Stimulated activated CD4-positive, alpha-beta T cell treated with anti-CD3 and anti-CD28 coated beads, TNF-alpha, amount 100 ng/mL, for 24 hours (primary cell): ENCODE measurements around the gene PIK3C3.

Source experiments
- DNase-seq, 3 experiments: peaks; one replicate each; pipeline ENCODE4 v3.0.0-alpha.2; 2020; ENCODE audit warnings: low read depth in 3 of 3

Gene PIK3C3

DNA sequence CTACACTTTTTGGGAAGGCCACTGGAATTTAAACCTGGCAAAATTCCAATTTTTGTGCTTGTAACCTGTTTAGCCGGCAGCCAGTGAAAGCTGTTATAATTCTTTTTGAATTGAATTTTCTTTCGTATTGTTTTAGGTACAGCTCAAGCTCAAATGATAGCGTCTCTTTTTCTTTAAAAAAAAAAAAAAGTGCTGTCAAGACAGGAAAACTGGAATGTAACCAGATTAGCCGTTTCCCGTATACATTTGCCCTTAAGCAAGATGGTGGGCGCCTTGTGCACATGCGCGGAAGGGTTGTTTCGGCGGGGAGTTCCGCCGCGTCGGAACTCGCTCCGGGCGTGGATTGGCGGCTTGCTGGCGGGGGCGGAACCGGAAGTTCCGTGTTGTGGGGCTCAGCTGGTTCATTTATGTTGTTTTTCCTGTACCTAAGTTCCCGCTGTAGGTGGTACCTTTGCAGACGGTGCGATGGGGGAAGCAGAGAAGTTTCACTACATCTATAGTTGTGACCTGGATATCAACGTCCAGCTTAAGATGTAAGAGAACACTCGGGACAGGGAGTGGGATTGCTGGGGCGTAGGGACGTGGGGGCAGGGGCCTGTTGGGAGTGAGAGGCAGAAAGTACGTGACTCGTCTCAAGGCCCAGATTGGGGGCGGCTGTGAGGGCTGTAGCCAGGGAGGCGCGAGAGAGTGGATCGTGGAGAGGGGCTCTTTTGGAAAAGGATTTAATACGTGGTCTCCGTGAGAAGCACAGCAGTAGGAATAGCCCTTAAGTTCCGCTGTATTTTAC, at the start of gene PIK3C3:
PIK3C3 (plus strand) TSS at position 408 of the 787 bp plus-strand sequence; CDS start at position 466, 58 bp downstream.
- DNase-seq = peak; percentile 92 to 95 (median 95)

DNA sequence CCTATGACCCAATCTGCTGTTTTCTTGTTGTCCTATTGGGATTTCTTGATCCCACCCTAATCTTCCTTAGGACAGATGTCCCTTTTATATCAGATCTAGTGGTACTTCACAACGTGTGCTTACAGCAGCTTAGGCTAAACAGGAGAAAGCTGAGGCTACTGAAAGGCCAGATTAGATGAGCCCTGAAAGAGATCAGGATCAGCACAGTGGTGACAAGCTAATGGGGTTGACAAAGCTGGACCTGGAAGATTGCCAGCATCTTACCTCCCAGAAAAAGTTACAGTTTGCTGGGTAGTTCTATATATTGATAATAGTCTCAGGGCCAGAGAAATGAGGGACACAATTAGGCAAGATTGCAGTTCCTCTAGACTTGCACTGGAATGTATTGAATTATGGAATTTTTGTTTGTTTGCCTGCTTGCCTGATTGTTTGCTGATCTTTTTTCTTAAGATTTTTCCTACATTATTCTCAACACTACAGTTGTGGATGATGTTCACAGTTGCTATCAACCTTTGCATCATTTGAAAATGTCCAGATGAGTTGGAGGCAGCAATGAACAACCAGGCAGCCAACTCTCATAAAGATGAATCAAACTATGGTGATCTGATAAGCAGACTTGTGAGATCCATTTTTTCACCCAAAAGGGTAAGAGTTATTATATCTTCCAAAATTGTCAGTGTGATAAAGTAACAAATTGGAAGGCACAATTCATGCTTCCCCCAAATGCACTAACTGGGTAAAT, 49.1 kb upstream of the PIK3C3 start:
- DNase-seq = no peak

DNA sequence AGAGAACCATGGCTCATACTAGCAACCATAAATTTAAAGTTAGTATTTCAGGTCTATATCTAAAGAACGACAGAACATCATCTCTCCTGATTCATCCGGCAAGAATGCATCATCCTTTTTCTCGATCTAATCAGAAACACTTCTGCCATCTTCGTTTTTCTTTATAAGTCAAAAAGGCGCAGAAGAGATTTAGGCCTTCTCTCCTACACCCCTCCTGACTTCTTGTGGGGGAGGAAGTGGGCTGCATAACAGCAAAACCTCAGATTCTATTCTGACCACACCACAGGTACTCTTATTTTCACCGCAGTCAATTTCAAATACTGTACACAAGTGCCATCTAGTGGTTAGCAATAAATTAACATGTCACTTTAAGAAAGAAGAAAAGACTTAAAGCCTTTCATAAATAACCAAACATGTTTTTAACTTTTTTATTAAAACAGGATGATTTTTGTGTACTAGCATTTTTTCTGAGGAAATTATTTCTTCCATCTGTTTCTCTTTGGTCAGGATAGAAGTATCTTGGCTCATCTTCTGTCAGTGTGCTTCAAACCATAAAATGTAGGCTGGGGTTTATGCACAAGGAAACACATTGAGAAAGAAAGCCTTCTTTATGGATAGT, 48.4 kb upstream of the PIK3C3 start:
- peak in 2 of 3 experiments; percentile 7 to 14 for DNase-seq

DNA sequence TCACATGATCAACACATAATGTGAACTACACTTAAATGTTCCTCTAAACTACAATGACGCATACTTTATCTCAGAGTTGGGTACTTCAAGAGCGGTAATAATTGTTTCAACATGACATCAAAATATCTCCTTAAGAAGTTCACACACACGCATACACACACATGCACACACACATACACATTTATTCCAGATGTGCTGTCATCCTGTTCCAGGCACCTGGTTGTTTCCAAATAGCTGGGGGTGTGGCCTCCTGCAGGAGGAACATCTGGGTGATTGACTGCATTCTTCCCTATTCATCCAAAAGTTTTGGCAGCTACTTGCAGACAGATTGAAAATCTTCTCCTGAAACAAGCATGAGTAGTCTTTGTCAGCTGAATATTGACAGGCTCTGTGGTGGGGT, 37.9 kb upstream of the PIK3C3 start:
- no peak for DNase-seq

DNA sequence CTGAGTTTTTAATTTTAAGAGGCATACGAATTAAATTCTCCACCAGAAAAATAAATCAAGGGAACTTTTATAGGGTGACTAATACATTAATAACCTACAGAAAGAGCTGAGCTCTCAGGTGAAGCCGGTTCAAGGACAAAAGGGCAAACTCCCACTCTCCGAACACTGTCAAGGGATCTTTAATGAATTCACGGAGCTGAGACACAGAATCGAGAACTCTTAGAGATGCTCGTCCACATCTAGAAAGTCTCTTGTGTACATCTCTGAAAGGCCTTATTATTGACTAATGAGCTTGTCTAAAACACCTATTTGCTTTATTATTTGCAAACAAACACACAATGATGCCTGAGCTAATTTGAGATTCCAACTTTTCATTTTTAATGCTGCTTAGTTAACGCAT, 33.3 kb upstream of the PIK3C3 start:
- DNase-seq = no peak

DNA sequence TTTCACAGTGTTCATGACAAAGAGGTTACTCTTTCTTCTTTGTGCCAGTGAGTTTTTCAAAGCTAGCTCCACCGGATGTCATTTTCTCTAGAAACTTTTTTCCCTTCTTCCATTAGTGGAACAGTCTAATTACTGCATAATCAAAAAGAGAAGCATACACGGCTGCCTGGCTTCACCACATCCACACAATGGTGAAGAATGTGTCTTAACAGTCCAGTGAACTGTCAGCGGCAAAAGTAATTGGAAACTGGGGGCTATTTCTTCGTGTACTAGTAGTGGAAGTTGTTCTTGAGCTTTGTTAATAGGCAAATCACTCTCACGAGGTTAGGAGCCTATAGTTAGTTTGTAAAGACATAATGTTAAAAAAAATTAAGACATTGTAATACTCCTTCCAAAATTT, 32.9 kb upstream of the PIK3C3 start:
- DNase-seq = no peak

DNA sequence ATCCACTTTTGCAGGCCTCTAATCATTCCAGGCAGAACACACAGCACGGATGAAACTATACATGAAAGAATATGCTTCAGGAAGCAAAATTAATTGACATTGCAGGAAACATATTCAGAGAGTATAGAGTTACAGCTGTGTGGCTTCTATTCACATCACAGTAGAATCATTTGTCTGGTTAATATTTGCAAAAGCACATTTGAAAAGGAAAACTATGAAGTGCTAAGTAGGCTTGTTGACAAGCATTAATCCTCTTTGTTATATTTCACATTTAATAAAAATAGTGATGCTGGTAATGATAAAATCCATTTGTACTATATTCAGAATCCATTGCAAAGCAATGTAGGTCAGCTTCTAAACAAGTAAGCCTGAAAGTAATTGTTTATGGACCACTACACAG, 32.2 kb upstream of the PIK3C3 start:
- no peak for DNase-seq

DNA sequence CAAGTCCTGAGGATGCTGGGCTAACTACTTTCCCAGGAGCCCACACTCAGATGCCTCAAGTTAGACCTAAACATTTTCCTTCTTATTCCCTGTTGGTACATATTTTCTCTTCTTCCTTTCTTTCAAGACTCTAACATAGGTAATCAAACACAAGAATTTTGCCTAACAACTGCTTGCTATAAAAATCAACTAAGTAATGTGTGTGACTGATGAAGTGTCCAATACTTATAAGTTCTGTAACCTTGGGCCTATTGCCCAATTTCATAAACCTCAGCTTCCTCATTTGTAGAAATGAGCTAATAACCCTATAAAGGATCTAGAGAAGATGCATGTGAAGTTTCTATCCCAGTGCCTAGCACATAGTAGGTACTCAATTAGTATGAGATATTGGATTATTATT, 31.6 kb upstream of the PIK3C3 start:
- DNase-seq = no peak

DNA sequence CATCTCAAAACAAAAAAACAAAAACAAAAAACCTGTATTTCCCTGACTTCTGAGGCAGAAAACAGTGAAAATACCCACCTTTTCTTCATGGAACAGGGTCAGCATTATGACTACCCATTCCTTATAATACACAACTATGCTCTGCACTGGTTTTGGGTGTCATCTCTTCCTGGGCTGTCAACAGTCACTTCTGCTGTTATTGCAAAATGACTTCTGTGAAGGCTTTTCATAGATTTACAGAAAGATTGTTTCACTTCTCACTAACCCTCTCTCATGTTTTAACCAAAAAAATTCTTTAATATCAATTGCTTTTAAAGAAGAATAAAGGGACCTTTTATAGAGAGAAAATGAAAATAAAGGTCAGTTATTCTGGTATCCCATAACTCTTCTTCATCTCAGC, 26.5 kb upstream of the PIK3C3 start:
- no peak for DNase-seq

DNA sequence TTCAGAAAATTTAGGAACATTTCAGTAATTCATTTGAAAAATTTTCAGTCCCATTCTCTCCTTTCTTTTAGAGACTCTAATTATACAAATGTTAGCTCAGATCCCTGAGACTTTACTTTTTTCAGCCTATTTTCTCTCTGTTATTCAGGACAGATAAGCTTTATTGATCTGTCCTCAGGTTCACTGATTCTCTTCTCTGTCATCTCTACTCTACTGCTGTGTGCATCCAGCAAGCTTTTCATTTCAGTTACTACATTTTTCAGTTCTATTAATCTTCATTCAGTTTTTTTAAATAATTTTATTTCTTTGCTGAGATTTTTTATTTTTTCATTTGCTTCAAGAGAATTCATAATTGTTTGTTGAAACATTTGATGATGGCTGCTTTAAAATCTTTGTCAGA, 22.1 kb upstream of the PIK3C3 start:
- DNase-seq = no peak

DNA sequence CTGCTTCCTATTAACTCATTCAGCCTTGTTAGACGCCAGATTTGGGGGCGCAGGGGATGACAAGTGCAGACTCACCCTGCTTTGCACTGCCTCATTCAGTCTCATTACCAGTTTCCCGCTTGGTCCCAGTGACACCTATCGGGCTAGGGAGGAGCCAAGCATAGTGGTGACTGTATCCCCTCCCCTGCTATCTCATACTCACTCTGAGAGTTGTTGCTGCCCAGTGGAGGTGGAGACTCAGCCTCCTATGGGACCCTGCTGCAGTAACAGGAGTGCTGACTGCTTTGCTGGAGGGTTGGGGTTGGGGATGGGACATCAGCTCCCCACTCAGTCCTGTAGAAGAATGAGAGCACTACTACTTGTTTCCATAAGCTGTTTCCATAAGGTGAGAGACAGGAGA, 21.3 kb upstream of the PIK3C3 start:
- DNase-seq = no peak

DNA sequence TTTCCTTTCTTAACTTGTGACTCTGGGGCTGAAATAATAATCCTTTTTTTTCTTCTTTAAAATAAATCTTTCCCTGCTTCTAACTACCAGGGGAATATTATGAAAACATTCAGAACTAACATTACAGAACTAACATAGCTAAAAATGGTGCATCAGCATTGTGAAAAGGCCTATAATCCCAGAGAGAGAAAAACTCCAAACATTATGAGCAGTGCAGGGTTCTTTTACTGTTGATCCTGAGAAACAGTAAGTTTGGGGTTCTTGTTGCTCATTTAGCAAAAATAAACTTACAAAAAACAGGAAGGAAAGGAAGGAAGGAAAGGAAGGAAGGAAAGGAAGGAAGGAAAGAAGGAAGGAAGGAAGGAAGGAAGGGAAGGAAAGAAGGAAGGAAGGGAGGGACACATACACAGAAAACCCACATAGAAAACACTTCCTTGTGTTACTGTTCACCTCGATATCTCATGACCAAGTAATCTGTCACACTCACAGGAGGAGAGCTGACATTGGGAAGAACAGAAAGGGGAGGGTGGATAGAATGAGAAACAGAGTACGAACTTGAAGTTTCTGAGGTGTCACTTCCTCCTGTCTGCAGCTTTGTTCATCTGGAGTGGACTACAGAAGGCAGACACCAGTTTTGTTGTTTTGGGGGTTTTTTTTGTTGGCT, 18.4 kb upstream of the PIK3C3 start:
- no peak for DNase-seq

DNA sequence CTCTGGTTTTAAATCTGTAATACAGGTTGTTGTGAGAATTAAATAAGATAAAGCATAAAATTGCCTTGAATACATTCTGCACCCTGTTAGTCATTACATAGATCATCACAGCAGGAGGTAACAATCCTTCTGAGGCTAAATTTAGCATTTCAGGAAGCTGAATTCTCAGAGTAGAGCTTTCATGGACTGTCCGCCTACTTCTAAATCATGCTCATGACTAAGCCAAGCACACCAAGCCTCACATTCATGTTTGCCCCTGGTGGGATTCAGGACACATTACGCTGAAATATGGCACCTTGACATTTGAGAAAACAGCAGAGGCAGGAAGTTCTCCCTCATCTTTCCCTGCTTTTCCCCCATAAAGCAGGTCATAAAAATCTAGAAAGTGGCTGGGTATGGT, 16.6 kb upstream of the PIK3C3 start:
- DNase-seq = no peak

DNA sequence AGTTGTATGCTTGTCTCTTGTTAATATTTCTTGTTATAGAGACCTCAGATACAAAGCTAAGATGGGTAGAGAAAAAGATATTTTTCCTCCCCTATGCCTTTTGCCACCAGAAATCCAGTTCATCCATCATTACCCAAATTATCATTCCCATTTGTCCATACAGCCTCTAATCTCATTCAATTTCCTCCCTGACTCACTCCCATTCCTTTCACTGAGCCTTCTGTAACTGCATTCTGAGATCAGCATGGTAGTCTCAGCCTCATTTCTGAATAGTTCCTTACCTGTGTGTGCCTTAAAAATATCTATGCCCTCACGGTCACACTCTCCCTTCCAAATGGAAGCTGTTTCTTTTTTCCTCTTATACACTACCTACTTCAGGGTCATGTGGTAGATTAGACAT, 15.7 kb upstream of the PIK3C3 start:
- DNase-seq = no peak

DNA sequence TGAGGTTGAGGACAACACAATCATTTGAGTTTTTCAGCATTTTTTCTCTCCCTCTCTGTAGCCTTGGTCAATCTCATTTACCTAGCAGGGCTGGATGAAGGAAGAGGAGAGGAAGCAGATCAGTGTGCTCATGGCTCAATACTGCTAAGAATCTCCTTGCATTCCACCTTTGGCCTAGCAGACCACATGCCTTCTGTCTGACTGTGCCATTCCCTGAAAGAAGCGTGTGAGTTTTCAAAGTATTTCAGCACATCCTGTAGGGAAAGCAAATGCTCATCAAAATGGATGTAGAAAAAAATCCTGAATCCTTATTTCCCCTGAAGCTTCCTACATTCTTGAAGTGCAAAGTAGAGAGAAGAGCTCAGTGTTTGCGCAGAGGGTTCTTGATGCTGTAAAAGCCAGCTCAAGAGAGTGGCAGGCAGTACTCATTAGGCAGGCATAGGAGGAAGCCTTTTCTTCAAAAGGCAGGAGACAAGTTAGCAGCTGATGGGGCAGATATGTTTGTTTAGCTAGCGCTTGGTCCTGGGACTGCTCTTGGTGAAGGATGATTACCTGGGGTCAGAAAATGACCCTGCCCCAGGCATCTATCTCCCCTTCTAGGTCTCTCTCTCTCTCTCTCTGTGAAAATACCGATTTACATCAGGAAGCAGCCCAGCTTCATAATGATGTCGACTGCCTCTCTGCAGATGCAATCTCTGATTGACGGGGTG, 14.4 kb upstream of the PIK3C3 start:
- no peak for DNase-seq

DNA sequence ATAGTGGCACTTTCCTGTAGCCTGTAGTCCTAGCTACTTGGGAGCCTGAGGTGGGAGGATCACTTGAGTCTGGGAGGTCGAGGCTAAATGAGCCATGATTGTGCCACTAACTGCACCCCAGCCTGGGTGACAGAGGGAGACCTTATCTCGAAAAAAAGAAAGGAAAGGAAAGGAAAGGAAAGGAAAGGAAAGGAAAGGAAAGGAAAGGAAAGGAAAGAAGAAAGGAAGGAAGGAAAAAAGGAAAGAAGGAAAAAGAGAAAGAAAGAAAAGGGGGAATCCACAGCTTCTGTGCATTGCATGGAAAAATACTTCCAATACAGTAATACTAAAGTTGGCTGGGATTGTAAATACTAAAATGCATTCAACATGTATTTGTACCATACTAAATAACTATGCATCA, 12.8 kb upstream of the PIK3C3 start:
- DNase-seq = no peak

DNA sequence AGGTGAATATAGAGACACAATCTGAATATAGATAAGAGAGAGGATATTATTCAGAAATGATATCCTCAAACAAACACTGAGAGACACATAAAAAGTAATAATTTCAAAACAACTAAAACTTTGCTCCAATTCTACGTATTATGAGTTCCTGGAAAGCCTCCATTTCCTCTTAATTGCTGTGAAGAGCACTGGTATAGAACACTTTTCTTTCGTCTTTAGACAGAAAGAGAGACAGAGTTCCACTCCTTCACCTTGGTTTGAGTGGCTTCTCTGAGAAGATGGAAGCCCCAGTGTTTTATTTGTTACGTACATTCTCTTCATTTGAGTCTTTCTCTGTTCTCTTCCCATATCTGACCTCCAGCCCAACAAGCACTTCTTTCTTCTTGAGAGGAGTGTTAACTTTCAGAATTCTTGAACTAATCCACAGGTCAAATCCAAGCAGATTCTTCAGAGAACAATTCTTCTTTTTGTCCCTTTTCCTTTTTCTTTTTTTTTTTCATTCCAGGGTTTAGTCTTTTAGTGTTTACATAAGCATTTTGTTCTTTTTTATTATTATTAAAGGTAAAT, 6.4 kb upstream of the PIK3C3 start:
- no peak for DNase-seq

DNA sequence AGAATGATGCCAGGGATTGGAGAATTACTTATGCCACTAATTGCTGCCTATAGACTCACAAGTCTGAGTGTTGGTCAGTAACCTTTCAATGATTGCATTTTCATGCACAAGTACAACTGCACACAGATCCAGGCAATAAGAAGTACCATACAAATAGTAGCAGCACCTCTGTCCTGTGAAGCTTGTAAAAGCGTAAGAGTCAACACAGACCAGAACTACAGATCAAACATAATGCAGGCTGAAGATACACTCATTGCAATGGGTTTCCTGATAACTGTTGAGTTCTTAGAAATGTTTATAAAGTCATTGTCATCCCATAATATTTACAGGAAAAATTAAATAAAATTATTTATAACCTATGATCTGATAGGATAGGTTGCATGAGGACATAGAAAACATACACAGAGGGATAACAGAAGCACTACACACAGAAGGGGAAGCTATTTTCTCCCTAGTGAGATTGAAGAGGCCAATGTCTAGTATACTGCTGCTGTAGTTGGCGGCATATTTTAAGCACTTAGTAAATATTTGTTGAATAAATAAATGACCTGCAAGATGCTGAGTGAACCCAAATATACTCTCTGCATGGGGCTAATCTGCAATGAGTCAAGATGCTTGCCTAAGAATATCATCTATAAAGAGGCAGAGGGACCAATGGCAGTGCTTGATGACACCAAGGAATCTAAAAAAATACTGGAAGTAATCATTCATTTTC, 5.7 kb upstream of the PIK3C3 start:
- no peak for DNase-seq

DNA sequence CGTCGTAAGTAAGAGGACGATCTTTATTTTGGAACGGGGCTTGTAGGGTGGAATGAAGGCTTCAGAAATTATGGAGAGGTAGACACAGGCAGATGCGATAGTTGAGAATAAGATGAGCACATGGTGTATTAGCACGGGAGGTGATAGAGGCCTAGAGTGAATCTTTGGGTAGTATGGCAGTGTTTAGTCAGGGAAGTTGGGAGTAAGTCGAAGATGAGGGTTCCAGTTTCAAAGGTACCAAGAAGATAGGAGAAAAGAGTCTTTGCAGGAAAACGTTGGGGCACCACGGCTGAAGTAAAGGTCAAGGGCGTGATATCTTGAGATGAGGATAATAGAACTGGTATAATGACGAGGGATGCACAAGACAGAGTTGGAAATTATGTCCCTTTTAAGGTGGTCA, 654 bp downstream of the PIK3C3 start:
- no peak for DNase-seq

DNA sequence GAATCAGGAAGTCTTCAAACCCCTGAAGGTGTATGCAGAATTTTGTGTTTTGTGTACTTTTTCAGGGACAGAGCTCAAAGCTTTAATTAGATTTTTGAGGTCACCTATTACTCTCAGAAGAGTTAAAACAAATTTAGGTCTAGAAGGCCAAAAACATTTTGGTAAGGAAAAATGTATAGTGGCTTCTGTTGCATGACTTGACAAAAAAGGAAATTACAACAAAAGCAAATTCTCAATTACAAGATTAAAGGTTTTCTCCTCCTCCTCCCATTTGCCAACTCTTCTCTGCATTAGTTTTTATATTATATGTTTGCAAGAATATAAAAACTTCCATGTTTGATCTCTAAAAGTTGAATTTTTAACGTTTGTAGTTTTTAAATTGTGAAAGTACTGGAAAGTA, 4.0 kb downstream of the PIK3C3 start:
- DNase-seq = no peak
